ENCODE results near the gene CSK.

CSK gene

GRCh38 chr15:74769463-74770025 is 12.3 kb upstream of the CSK start:
- no peak overlapping the region for H3K4me3 ChIP-seq (ENCODE audit: severe bottlenecking)
- no peak for TF ChIP-seq CTCF (IDR thresholded peaks at IDR 0.05; ENCODE audit: poor library complexity, severe bottlenecking)
- no peaks in the 10 kb centered on the region for H3K4me1 ChIP-seq (ENCODE audit: insufficient read depth, poor library complexity, severe bottlenecking)
- H3K27ac ChIP-seq (ENCODE audit: poor library complexity, severe bottlenecking) = no peak overlapping the region
- H3K36me3 ChIP-seq (ENCODE audit: low read depth) = no peaks in the 10 kb centered on the region
- DNase-seq (ENCODE audit: low spot score) (no peak), ATAC-seq (ENCODE audit: low read depth) (no peak)
- no peaks in the 10 kb centered on the region for H3K27me3 ChIP-seq (ENCODE audit: insufficient read depth, poor library complexity, severe bottlenecking)
- H3K9me3 ChIP-seq (ENCODE audit: severe bottlenecking) = no peaks in the 10 kb centered on the region

- H3K27ac ChIP-seq (ENCODE audit: poor library complexity, severe bottlenecking) = no peak overlapping the region
- H3K9me3 ChIP-seq (ENCODE audit: severe bottlenecking) = no peaks in the 10 kb centered on the region
- ATAC-seq (ENCODE audit: low read depth) (no peak), DNase-seq (ENCODE audit: low spot score) (no peak)
- H3K4me1 ChIP-seq (ENCODE audit: insufficient read depth, poor library complexity, severe bottlenecking) = no peaks in the 10 kb centered on the region
- H3K4me3 ChIP-seq (ENCODE audit: severe bottlenecking) = no peak overlapping the region
- no peaks in the 10 kb centered on the region for H3K27me3 ChIP-seq (ENCODE audit: insufficient read depth, poor library complexity, severe bottlenecking)
- no peak for TF ChIP-seq CTCF (IDR thresholded peaks at IDR 0.05; ENCODE audit: poor library complexity, severe bottlenecking)
- H3K36me3 ChIP-seq (ENCODE audit: low read depth) = no peaks in the 10 kb centered on the region
These were observed 11.5 kb upstream of the CSK start for GRCh38 chr15:74770211-74770903.

- no peak for DNase-seq (ENCODE audit: low spot score)
- Histone ChIP-seq H3K27ac (ENCODE audit: poor library complexity, severe bottlenecking) (no peak overlapping the region), H3K4me3 (ENCODE audit: severe bottlenecking) (no peak overlapping the region)
These were observed 8.6 kb upstream of the CSK start for GRCh38 chr15:74773329-74773728.

GRCh38 chr15:74773731-74774252 is 8.1 kb upstream of the CSK start:
- H3K4me1 ChIP-seq (ENCODE audit: insufficient read depth, poor library complexity, severe bottlenecking) = no peaks in the 10 kb centered on the region
- H3K4me3 ChIP-seq (ENCODE audit: severe bottlenecking) = no peak overlapping the region
- H3K27me3 ChIP-seq (ENCODE audit: insufficient read depth, poor library complexity, severe bottlenecking) = no peaks in the 10 kb centered on the region
- no peak overlapping the region for H3K27ac ChIP-seq (ENCODE audit: poor library complexity, severe bottlenecking)
- H3K9me3 ChIP-seq (ENCODE audit: severe bottlenecking) = no peaks in the 10 kb centered on the region
- no peaks in the 10 kb centered on the region for H3K36me3 ChIP-seq (ENCODE audit: low read depth)
- DNase-seq (ENCODE audit: low spot score) (no peak), ATAC-seq (ENCODE audit: low read depth) (no peak; the same call in 2 of the 3 replicates)
- no peak for TF ChIP-seq CTCF (IDR thresholded peaks at IDR 0.05; ENCODE audit: poor library complexity, severe bottlenecking)

More at GRCh38 chr15:74773329-74773728, 8.6 kb upstream of the CSK start:
- Histone ChIP-seq H3K9me3 (ENCODE audit: severe bottlenecking) (no peaks in the 10 kb centered on the region), H3K36me3 (ENCODE audit: low read depth) (no peaks in the 10 kb centered on the region), H3K27me3 (ENCODE audit: insufficient read depth, poor library complexity, severe bottlenecking) (no peaks in the 10 kb centered on the region), H3K4me1 (ENCODE audit: insufficient read depth, poor library complexity, severe bottlenecking) (no peaks in the 10 kb centered on the region)
- no peak for ATAC-seq (ENCODE audit: low read depth)
- TF ChIP-seq CTCF (IDR thresholded peaks at IDR 0.05; ENCODE audit: poor library complexity, severe bottlenecking) = no peak

GRCh38 chr15:74775132-74775562 is 6.7 kb upstream of the CSK start:
- Histone ChIP-seq H3K4me1 (ENCODE audit: insufficient read depth, poor library complexity, severe bottlenecking) (no peaks in the 10 kb centered on the region), H3K27ac (ENCODE audit: poor library complexity, severe bottlenecking) (no peak overlapping the region), H3K9me3 (ENCODE audit: severe bottlenecking) (no peaks in the 10 kb centered on the region), H3K27me3 (ENCODE audit: insufficient read depth, poor library complexity, severe bottlenecking) (no peaks in the 10 kb centered on the region), H3K4me3 (ENCODE audit: severe bottlenecking) (no peak overlapping the region), H3K36me3 (ENCODE audit: low read depth) (no peaks in the 10 kb centered on the region)
- TF ChIP-seq CTCF (IDR thresholded peaks at IDR 0.05; ENCODE audit: poor library complexity, severe bottlenecking) = no peak
- ATAC-seq (ENCODE audit: low read depth) = no peak
- DNase-seq (ENCODE audit: low spot score) = no peak

All from RWPE2 (cell line).